Raji (cell line): ENCODE measurements around the gene TMEM139.

Experiments used
- POLR2A ChIP-seq: IDR thresholded peaks from 2 replicates; pipeline ENCODE4 v1.6.1; 2011; ENCODE audit warnings: low read depth, low read length, control low read depth; ENCODE audit not compliant: insufficient read depth

Gene TMEM139

DNA sequence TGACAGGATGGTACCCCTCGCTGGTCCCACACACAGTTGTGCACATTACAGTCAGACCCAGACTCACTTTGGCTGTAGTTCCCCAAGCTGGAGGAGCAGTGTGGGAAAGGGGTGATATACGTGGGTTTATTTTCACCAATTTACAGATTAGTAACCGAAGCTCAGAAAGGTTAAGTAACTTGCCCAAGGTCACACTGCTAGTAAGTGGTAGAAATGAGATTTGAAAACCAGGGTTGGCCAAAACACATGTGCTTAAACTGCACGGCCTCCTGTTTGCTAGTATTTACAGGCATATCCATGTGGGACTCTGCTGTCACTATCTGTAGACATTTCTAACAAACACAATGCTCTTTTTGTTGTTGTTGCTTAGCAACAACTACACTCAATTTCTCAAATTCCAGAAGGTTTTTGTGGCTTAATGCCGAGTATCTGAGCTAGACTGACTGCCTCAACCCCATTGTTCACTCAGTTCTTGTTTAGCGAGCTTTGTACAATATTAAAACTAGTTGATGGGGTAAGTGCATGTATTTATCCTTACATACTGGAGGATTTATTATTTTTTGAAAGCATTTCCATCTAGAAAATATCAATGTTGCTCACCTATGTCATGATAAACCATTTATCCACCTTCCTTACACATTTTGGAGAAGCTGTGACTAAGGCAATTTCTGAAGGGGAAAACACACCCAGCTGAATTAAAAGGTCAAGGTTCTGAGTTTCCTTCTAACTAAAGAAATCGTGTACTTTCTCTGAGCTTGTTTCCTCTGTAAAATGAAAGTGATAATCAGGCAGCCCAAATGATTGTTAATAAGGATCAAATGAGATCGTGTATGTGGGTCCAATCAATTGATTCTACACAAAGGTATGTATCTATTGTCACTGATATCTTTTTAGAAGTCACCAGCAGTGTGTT lies 5.3 kb upstream of the TMEM139 start:
- no peak for TF ChIP-seq POLR2A

DNA sequence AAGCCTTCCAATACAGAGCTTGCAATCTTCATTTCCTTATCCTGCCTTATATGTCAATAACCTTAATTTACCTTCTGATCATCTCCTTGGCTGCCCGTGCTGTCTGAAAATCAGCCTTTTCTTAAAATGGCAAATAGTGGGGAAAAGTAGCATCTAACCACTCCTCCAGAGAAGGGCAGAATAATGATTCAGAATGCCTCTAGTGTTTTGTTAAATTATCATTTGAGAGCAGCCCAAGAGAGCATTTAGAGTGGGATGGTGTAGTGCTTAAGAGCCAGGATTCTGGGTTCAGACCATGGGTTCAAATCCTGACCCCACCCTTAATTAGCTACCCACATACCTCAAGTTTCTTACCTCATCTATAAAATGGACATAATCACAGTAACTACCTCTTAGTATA lies 4.6 kb upstream of the TMEM139 start:
- no peak for TF ChIP-seq POLR2A

DNA sequence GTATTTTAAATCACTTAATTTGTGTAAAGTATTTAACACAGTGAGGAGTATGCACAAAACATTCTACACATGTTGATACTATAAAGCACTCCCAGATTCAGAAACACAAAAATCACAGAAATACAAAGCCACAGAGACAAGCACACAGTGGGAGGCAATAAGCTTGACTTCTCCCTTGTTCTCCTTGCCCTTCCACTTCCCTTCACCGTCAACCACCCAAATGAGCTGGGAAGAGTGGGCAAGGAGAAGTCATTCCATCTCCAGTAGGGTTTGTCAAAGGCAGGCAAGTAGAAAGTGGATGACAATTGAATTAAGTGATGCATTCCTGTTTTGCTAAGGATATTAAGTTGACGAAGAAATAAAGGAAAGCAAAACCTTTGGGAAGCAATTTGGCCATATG lies 4.2 kb upstream of the TMEM139 start:
- no peak for TF ChIP-seq POLR2A

DNA sequence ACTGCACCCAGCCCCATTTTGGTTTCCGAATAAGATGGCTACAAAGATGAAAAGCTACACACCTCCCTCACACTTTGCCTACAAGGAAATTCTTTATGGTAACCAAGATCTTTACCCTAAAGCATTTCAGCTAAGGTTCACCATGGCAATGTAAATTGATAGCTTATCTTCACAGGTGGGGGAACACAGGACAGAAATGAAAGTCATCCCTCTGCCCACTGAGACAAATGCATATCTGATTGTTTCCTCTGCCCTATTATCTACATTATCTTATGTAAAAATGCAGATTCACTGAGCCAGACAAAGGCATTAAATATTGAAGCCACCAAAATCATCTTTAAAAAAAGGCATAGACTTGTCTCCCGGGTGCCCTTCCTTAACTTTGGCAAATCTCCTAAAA lies 3.2 kb upstream of the TMEM139 start:
- TF ChIP-seq POLR2A = no peak

DNA sequence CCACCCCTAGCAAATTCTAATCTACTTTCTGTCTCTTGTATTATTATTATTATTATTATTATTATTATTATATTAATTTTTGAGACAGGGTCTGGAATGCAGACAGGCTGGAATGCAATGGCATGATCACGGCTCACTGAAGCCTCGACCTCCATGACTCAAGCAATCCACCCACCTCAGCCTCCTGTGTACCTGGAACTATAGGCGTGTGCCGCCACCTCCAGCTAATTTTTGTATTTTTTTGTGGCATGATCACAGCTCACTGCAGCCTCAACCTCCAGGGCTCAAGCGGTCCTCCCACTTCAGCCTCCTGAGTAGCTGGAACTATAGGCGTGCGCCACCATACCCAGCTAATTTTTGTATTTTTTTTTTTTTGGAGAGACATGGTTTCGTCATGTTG lies 2.6 kb upstream of the TMEM139 start:
- no peak for TF ChIP-seq POLR2A

DNA sequence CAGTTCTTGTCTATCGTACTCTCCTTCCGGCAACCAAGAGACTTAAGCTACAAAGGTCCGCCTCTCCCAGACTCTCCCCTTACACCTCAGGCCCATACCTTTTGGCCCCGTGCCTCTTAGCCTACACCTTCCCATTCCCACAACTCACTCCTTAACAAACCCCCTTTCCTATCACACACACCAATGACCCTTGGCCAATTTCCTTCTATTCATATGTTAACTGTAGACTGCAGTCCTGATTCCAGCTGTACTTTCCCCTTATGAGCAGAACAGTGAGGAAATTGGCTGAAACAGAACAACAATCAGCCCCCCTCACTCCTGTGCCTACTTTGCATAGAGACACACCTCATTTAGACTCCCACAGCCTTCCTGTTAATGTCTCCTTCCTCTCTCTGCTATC lies 1.4 kb upstream of the TMEM139 start:
- no peak for TF ChIP-seq POLR2A

DNA sequence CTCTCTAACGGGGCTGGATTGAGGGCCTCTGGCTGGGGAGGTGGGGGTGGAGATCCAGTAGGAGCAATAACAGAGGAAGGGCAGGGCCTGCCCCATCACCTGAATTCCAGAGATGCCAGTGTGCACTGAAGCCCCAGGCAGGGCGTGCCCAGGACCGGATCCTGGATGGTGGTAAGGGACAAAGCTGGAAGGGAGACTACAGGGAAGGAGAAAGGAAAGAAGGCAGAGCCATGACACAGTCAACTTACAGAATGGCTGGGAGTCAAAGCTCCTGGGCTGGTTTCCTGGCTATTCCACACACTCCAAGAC lies 666 bp downstream of the TMEM139 start:
- TF ChIP-seq POLR2A = no peak

DNA sequence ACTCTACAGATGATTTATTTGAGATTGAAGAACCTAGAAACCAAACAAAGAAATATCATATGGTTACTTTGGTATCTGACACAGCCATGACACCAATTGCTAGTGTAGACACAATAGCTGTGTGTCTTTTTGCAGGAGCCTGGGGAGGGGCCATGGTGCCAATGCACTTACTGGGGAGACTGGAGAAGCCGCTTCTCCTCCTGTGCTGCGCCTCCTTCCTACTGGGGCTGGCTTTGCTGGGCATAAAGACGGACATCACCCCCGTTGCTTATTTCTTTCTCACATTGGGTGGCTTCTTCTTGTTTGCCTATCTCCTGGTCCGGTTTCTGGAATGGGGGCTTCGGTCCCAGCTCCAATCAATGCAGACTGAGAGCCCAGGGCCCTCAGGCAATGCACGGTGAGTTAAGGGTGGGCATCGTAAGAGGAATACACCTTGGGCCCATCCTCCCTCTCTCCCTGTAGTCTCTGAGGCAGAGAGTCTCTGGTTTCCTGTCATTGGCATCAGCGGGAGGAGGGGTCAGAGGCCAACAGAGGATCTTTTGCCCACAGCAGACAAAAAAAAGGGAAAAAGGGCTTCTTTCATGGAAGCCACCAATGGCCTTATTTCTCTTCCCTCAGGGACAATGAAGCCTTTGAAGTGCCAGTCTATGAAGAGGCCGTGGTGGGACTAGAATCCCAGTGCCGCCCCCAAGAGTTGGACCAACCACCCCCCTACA lies 1.2 kb downstream of the TMEM139 start:
- TF ChIP-seq POLR2A = no peak

DNA sequence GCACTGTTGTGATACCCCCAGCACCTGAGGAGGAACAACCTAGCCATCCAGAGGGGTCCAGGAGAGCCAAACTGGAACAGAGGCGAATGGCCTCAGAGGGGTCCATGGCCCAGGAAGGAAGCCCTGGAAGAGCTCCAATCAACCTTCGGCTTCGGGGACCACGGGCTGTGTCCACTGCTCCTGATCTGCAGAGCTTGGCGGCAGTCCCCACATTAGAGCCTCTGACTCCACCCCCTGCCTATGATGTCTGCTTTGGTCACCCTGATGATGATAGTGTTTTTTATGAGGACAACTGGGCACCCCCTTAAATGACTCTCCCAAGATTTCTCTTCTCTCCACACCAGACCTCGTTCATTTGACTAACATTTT lies 1.7 kb downstream of the TMEM139 start:
- TF ChIP-seq POLR2A = no peak

DNA sequence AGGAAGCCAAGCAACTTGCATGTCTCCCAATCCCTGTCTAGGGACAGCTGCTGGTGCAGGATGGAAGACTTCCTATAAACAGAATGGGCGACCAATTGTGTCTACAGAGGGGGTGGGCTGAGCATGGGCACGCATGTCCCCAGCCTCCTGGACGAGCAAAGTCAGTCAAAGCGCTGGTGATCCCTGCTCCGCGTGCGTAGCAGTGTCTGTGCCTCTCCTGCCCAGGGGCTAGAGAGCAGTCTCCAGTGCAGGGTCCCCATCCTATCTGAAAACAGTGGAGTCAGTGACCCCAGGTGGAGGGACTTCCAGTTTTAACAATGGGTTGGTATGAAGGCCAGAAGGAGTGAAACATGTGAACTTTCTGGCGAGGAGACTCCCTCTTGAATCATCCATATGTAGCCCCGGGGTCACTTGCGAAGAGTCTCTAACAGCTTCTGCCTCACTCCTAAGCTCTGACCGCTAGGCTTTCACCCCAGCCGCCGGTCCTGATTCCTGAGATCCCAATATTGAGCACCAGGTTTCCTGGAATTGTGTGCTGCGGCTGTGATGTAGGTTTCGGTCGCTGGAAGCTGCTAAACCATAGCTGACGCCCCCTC lies 2.7 kb downstream of the TMEM139 start:
- no peak for TF ChIP-seq POLR2A

DNA sequence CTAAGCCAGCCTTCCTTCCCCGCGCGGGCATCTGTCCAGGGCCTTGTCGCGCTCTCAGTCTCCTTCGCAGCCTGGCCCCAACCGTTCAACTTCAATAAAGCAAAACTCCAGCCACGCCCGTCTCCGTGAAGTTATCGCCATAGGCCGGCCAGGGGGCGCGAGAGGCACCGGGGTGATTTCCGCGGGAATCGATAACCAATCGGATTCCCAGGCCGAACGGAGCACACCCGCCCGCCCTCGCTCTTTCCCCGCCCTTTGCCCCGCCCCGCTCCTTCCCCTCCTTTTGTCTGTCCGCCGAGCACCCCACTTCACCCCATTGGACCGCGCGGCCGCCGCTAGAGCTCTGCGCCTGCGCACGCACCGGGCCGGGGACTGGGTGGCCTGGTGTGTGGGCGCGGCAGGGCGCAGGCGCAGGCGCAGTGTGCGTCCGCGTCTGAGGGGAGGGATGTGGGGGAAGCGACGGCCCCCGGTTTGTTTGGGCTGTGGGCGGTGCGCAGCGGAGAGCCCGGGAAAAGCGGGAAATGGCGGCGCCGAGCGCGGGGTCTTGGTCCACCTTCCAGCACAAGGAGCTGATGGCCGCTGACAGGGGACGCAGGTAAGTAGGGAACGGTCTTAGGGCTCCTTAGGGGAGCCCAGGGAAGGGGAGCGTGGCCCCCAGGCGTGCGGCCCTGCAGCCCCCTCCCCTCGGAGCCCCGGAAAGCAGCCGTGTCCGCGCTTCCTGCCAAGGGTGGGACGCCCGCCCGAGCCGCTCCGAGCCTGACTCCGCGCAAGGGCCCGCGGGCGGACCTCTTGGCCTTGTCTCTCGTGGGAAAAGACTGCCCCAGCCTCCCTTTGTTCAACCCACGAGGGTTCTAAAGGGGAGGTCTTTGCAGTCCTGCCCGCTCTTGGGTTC lies 3.4 kb downstream of the TMEM139 start, which contains the start of gene CASP2:
TSS of gene CASP2 (plus strand) at position 417 of the 892 bp plus-strand sequence. CDS start at position 522, 105 bp downstream.
- TF ChIP-seq POLR2A = peak; percentile 90

DNA sequence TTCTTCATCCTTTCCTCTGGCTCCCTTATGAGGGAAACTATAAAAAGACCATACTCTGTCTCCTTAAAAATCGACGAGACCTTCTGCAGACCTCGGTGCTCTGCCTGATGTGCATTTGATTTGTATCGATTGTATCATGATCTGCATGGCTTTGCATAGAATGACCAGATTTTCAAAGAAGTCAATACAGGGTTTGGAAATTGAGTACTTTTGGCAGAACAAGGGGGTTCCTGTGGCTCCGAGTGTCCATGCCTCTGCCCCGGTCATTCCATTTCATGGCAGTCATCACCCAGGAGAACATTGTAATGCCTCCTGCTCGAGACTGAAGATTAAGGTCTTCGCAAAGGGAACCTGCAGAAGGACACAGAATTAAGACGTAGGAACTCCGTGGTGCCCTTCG lies 4.1 kb downstream of the TMEM139 start:
- TF ChIP-seq POLR2A = no peak

DNA sequence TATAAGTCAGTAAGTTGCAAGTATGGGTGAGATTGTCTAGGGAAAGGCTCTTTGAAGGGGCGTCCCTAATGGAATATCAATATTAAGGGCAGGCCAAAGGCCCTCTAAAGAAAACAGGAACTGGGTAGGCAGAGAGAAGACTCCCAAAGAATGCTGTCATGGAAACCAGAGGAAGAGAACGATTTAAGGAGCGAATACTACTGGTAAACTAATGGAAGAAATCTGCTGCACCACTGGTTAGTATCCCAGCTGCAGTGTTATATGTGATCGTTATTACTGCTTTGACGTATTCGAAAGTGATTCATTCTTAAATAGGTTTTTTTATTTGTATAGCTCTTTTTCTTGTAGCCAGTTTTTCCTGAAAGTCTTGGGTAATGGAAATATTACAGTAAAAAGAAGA lies 4.7 kb downstream of the TMEM139 start:
- no peak for TF ChIP-seq POLR2A

DNA sequence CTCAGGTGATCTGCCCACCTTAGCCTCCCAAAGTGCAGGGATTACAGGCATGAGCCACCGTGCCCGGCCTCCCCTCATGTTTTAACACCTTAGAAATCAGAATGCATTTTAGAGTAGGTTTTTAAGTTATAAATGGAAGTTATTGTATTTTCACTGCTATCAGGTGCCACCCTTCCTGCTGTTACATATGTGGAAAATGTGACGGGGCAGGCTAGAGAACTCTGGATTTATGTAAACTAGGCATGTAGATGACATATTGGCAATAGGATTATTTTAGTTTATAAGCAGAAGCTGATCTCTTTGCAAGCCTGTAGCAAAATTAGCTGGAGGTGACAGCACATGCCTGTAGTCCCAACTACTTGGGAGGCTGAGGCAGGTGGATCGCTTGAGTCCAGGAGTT lies 5.5 kb downstream of the TMEM139 start:
- no peak for TF ChIP-seq POLR2A

DNA sequence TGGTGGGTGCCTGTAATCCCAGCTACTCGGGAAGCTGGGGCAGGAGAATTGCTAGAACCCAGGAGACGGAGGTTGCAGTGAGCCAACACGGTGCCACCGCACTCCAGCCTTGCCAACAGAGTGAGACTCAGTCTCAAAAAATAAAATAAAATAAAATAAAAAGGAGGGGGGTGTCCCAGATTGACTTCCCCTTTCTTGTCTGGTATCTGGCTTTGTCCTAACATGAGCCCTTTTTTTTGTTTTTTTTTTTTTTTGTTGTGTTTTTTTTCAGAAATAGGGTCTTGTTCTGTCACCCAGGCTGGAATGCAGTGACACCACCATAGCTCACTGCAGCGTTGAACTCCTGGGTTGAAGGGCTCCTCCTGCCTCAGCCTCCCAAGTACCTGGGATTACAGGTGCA lies 8.1 kb downstream of the TMEM139 start:
- no peak for TF ChIP-seq POLR2A

DNA sequence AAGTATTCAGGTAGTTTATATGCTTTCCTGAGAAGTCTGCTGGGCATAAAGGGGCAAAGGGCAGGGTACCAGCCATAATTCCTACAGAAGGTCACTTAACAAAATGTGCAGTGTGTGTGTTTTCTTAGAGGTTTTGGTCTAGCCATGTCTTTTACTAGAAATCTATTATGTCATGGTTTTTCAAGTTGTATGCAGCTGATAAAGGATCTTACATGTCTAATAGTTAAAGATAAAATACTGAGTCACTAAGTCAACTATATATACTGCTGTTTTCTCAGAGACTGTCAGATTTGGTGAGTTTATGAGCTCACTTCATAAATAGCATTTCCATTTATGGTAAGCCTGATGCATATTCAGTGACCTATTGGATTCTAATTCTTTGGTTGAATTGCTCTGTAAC lies 11.1 kb downstream of the TMEM139 start:
- no peak for TF ChIP-seq POLR2A

DNA sequence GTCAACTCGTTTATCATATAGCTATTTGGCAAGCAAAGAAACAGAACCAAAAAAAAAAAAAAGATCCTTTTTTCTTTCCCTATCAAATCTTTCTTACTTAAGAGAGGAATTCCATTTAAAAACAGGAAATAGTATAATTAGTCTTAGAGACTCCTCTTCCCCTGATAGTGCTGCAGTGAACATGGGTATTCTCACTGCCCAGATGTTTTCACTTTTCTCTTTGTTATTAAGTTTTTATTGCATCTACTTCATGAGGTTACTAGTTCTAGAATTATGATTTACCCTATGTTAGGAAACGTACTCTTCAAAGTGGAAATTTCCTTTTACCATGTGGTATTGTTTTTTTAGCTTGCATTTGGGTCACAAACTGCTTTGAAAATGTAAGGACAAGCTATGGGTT lies 11.9 kb downstream of the TMEM139 start:
- TF ChIP-seq POLR2A = no peak
